Measurements from ENCODE around the gene SPAG9. TPM values are rescaled to one million over a fixed set of nuclear protein-coding genes. Genes with fewer than 3 reads are reported as not detected.

SPAG9 gene
- total RNA-seq, 1 experiment from 2014 or later = 130 TPM

DNA sequence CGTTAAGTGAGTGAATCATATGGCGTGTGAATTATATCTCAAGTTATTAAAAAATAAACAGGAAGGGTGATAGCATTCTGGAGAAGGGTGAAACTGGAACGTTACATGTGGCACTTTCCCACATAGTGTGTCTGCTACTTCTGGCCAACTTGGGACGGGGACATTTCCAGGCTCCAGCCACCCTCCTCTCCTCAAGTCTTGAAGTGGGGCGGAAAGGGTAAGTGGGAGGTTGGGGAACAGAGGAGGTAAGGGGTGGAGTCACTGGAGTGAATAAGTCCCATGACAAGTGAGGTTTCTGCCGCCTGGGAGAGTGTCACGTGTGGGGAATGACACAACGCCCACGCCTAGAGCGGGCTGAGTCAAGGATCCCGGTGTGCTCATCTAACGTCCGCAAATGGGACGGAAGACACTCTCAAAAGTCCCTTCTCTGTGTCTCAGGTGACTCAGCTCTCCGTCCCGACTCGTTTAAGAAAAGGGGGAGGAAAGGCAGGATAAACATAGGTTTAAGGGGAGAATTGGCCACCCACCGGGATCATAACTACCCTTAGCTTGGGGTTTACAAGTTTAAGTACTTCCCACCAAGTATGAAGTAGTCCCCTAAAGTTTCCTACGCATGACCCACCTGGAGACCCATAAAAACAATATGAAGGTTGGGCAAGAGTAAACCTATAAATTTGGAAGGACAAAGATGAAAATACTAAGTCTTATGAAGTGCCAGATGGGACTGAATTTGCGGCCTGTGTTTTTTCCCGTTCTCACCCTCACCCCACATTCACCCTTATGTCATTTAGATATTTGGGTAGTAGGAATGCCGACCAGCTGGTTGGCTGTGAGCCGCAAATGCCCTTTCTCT, 1.2 kb upstream of the SPAG9 start:
- CTCF ChIA-PET = interaction anchor here (1.4 to 3.2 kb wide), 2 partner anchors 32 to 65 kb away, joined by 6 to 20 read pairs; partner anchors contain the start of gene NME1
- no peaks in the 10 kb centered on the region for H3K36me3 ChIP-seq (ENCODE audit: control insufficient read depth, insufficient read depth, low read length)
- peaks cover 42% of the 10 kb centered on the region for H3K4me1 ChIP-seq
- H3K27me3 ChIP-seq (replicated peaks; ENCODE audit: control insufficient read depth, insufficient read depth, low read length) = no peaks in the 10 kb centered on the region
- intact Hi-C loops (cut with micrococcal nuclease; ENCODE audit: unreplicated experiment) = loop anchor here (1.0 kb wide), 1 partner anchor 31 kb away; the partner anchor contains the start of gene NME1
- no TSS peak for BruUV-seq (replicated peaks)
- peak; percentile 89 to 96 for DNase-seq
- peak overlapping the region; percentile 58 for H3K4me3 ChIP-seq (ENCODE audit: low read depth, low read length)
- TF ChIP-seq, protein P1, sequence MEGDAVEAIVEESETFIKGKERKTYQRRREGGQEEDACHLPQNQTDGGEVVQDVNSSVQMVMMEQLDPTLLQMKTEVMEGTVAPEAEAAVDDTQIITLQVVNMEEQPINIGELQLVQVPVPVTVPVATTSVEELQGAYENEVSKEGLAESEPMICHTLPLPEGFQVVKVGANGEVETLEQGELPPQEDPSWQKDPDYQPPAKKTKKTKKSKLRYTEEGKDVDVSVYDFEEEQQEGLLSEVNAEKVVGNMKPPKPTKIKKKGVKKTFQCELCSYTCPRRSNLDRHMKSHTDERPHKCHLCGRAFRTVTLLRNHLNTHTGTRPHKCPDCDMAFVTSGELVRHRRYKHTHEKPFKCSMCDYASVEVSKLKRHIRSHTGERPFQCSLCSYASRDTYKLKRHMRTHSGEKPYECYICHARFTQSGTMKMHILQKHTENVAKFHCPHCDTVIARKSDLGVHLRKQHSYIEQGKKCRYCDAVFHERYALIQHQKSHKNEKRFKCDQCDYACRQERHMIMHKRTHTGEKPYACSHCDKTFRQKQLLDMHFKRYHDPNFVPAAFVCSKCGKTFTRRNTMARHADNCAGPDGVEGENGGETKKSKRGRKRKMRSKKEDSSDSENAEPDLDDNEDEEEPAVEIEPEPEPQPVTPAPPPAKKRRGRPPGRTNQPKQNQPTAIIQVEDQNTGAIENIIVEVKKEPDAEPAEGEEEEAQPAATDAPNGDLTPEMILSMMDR (IDR thresholded peaks at IDR 0.05; ENCODE audit: insufficient read depth in 1 of 2, low read depth in 1 of 2, low read length in 1 of 2, severe bottlenecking in 1 of 2, unreplicated experiment in 1 of 2) = no peak
- Mint-ChIP-seq H3K9me3 (ENCODE audit: unreplicated experiment) (no peaks in the 10 kb centered on the region), H3K36me3 (ENCODE audit: insufficient read depth, unreplicated experiment) (peaks cover 45% of the 10 kb centered on the region), H3K4me3 (ENCODE audit: unreplicated experiment) (peak overlapping the region; percentile 96), H3K4me1 (ENCODE audit: low read depth, unreplicated experiment) (peaks cover 31% of the 10 kb centered on the region), H3K27me3 (ENCODE audit: insufficient read depth, unreplicated experiment) (no peaks in the 10 kb centered on the region), H3K27ac (ENCODE audit: unreplicated experiment) (peak overlapping the region; percentile 99)
- POLR2A ChIA-PET = interaction anchor here (0.6 to 2.7 kb wide), 9 partner anchors 11 to 254 kb away, joined by 3 to 42 read pairs (median 5); partner anchors contain the start of genes NME1 and NME2
- no peaks in the 10 kb centered on the region for H3K9me3 ChIP-seq

DNA sequence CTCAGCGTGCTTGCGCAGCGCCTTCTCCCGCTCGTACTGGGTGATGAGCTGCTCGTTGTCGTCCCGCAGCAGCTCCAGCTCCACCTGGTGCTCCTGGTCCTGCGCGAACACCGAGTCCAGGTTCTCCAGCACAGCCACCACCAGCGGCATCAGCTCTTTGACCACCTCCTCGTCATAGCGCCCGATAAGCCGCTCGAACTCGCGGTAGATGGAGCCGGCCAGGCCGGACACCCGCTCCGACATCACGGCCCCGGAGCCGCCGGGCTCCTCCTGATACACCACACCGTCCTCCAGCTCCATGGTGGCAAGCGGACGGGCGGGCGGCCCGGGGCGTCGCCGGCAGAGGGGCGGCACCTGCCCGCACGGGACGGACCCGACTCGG, 320 bp downstream of the SPAG9 start:
- POLR2A ChIA-PET = interaction anchor here (0.6 to 2.7 kb wide), 12 partner anchors 9 to 560 kb away, joined by 3 to 42 read pairs (median 4); partner anchors contain the start of genes CACNA1G, NME1, NME2 and TOB1
- BruUV-seq (replicated peaks) = no TSS peak
- peak in 1 of 2 experiments; percentile 71 for DNase-seq

More for the DNA sequence above, 320 bp downstream of the SPAG9 start:
- intact Hi-C loops (cut with micrococcal nuclease; ENCODE audit: unreplicated experiment) = no loop called here
- peaks cover 28% of the 10 kb centered on the region for H3K4me1 Mint-ChIP-seq (ENCODE audit: low read depth, unreplicated experiment)
- TF ChIP-seq, protein P1 (IDR thresholded peaks at IDR 0.05; ENCODE audit: insufficient read depth in 1 of 2, low read depth in 1 of 2, low read length in 1 of 2, severe bottlenecking in 1 of 2, unreplicated experiment in 1 of 2) = no peak
- no peaks in the 10 kb centered on the region for H3K9me3 ChIP-seq
- CTCF ChIA-PET = interaction anchor here (0.6 to 3.2 kb wide), 4 partner anchors 13 to 64 kb away, joined by 4 to 20 read pairs (median 5); partner anchors contain the start of gene NME1
- peaks cover 41% of the 10 kb centered on the region for H3K36me3 Mint-ChIP-seq (ENCODE audit: insufficient read depth, unreplicated experiment)
- peak overlapping the region; percentile 81 for H3K4me3 ChIP-seq (ENCODE audit: low read depth, low read length)
- no peaks in the 10 kb centered on the region for H3K9me3 Mint-ChIP-seq (ENCODE audit: unreplicated experiment)
- no peaks in the 10 kb centered on the region for H3K36me3 ChIP-seq (ENCODE audit: control insufficient read depth, insufficient read depth, low read length)
- H3K4me1 ChIP-seq = peaks cover 30% of the 10 kb centered on the region
- H3K27ac Mint-ChIP-seq (ENCODE audit: unreplicated experiment) = peak overlapping the region; percentile 99
- no peaks in the 10 kb centered on the region for H3K27me3 ChIP-seq (replicated peaks; ENCODE audit: control insufficient read depth, insufficient read depth, low read length)
- H3K27me3 Mint-ChIP-seq (ENCODE audit: insufficient read depth, unreplicated experiment) = no peaks in the 10 kb centered on the region
- peak overlapping the region; percentile 96 for H3K4me3 Mint-ChIP-seq (ENCODE audit: unreplicated experiment)
